AG04450 (cell line): Measurements from ENCODE around the gene RPS6KC1. TPM values are rescaled to one million over a fixed set of nuclear protein-coding genes. Genes with fewer than 3 reads are reported as not detected.
"Not testable (repeated sequence)": the region's sequence is repeated elsewhere in the genome, so short reads cannot be mapped to it uniquely, and the experiment has no call there.

ENCODE experiments used
- CTCF ChIA-PET: fragments of 300-600, 350-600 bp; formaldehyde crosslinking; extraction: SDS; loops from one replicate; lab custom pipeline; 2022; ENCODE audit warnings: antibody characterized with exemption, inconsistent platforms; lab: Charles Lee
- POLR2A ChIA-PET: fragments of 350-600 bp; formaldehyde crosslinking; extraction: SDS; loops from one replicate; lab custom pipeline; 2021; ENCODE audit warnings: antibody characterized with exemption, inconsistent platforms; lab: Yijun Ruan, JAX
- DNase-seq: peaks from one replicate; pipeline ENCODE4 v3.0.0-alpha.2; 2011; ENCODE audit warnings: low read depth, low spot score
- H3K27ac ChIP-seq: one replicate; pipeline ENCODE4 v1.5.1; 2012; ENCODE audit warnings: low read depth, low read length, control low read depth
- H3K27me3 ChIP-seq: one replicate; pipeline ENCODE4 v1.6.0; 2012; ENCODE audit warnings: low read length; ENCODE audit not compliant: control insufficient read depth, insufficient read depth
- H3K4me3 ChIP-seq: 2 replicates; pipeline ENCODE4 v1.5.1; 2011; ENCODE audit warnings: mild to moderate bottlenecking, low read depth, low read length, control low read depth
- H3K9me3 ChIP-seq: 2 replicates; pipeline ENCODE4 v1.5.1; 2012; ENCODE audit warnings: low read length; ENCODE audit not compliant: control insufficient read depth, insufficient read depth
- polyA plus RNA-seq: library from polyadenylated mRNA; depleted of rRNA; stranded (reverse); fragments of >200 nt; gene quantifications from 2 replicates; pipeline ENCODE4 v1.2.3, GENCODE V29; 2011; rRNA removed
- TF ChIP-seq, protein P1 (sequence below): IDR thresholded peaks from 2 replicates; pipeline ENCODE4 v1.5.1; 2011; ENCODE audit warnings: low read depth, low read length, control low read depth, inconsistent platforms

The RPS6KC1 gene
- polyA plus RNA-seq, 1 experiment = 25.3 TPM

DNA sequence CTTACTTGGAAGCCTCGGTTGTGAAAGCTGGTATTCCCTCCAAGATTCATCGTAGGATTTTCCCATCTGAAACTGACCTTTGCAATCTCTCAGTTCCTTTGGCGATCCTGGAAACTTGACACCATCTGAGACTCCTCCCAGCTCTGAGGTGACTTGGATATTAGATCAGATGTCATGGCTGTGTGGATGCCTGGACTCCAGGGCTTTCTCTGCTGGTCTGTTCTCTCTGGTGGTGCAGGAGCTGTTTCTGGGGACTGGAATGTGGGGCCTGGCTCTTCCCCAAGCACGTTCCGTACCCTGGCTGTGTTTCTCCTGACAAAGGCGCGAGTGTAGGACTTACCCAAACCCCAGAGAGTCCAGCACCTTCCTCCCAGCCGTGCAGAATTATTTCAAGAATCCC, 252.2 kb downstream of the RPS6KC1 start:
- CTCF ChIA-PET = interaction anchor here (0.6 kb wide), 1 partner anchor 10 kb away, joined by 3 read pairs; no protein-coding TSS in a partner anchor
- no peak for DNase-seq

DNA sequence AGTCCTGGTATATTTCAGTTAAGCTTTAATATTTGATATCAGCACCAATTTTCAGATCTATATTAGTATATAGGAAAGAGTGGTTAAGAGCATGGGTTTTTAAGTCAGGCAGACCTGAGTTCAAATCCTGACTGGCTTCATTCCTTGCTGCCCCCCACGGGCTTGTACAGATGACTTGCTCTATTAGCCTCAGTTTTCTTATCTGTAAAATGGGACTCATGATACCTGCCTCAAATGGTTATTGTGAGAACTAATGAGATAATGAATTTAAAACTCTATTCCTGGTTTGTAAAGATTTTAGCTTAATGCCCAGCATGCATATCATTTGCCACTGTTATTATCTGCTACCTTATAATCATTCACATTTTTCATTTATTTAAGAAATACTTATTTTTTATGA, 264.5 kb downstream of the RPS6KC1 start:
- H3K4me3 ChIP-seq = no peak overlapping the region
- TF ChIP-seq, protein P1, sequence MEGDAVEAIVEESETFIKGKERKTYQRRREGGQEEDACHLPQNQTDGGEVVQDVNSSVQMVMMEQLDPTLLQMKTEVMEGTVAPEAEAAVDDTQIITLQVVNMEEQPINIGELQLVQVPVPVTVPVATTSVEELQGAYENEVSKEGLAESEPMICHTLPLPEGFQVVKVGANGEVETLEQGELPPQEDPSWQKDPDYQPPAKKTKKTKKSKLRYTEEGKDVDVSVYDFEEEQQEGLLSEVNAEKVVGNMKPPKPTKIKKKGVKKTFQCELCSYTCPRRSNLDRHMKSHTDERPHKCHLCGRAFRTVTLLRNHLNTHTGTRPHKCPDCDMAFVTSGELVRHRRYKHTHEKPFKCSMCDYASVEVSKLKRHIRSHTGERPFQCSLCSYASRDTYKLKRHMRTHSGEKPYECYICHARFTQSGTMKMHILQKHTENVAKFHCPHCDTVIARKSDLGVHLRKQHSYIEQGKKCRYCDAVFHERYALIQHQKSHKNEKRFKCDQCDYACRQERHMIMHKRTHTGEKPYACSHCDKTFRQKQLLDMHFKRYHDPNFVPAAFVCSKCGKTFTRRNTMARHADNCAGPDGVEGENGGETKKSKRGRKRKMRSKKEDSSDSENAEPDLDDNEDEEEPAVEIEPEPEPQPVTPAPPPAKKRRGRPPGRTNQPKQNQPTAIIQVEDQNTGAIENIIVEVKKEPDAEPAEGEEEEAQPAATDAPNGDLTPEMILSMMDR = no peak
- no peaks in the 10 kb centered on the region for H3K27me3 ChIP-seq
- no peak for DNase-seq
- H3K27ac ChIP-seq = no peak overlapping the region
- ChIA-PET CTCF (interaction anchor here (0.7 kb wide), 1 partner anchor 347 kb away, joined by 3 read pairs; no protein-coding TSS in a partner anchor), POLR2A (no interaction called here)
- no peaks in the 10 kb centered on the region for H3K9me3 ChIP-seq

More for the DNA sequence above, 252.2 kb downstream of the RPS6KC1 start:
- Histone ChIP-seq H3K4me3 (no peak overlapping the region), H3K27ac (no peak overlapping the region), H3K9me3 (no peaks in the 10 kb centered on the region), H3K27me3 (no peaks in the 10 kb centered on the region)
- POLR2A ChIA-PET = no interaction called here
- TF ChIP-seq, protein P1 = no peak

DNA sequence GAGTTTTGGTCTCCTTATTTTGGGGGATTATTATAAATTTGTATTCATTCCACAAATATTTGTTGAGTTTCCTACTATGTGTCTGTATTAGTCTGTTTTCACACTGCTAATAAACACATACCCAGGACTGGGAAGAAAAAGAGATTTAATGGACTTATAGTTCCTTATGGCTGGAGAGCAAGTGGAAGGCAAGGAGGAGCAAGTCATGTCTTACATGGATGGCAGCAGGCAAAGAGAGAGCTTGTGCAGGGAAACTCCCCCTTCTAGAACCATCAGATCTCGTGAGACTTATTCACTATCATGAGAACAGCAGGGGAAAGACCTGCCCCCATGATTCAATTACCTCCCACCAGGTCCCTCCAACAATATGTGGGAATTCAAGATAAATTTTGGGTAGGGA, 267.4 kb downstream of the RPS6KC1 start:
- DNase-seq, H3K27ac ChIP-seq, H3K9me3 ChIP-seq, CTCF ChIA-PET, H3K4me3 ChIP-seq, H3K27me3 ChIP-seq, POLR2A ChIA-PET: not testable (repeated sequence)

DNA sequence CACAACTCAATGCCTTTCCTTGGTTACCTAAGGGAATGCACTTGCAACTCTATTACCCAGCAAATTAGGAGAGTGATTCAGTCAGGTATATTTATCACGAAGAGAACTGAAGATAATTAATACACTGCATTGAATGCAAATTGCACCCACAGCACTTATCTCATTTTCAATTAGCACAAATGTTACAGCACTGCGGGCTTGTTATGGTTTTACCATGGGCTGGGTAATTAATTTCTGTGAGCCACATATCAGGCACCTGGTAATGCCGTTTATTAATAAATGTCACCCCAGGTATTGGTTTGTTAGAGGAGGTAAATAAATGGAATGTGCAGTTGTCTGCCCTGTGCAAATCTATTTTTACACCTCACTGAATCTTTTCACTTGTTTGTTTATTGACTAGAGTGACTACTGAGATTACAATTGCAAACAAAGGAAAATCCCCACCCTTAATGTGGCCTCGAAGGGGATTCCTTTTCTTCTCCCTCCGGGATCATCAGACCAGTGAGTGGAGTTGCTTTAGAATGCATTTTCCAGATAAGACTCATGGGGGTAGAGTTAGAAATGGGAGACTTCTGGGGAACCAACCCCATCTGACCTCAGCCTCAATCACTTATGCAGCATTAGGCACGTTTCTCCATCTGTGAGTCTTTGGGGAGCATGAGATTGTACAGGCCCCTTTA, 269.3 kb downstream of the RPS6KC1 start:
- CTCF ChIA-PET = no interaction called here
- Histone ChIP-seq H3K27me3 (no peaks in the 10 kb centered on the region), H3K9me3 (no peaks in the 10 kb centered on the region), H3K4me3 (no peak overlapping the region), H3K27ac (no peak overlapping the region)
- no peak for DNase-seq
- POLR2A ChIA-PET = no interaction called here
- TF ChIP-seq, protein P1 = no peak

Other genes with a start within 250 kb of the RPS6KC1 start
- gene SPATA45, start 203.6 kb upstream of the RPS6KC1 start, polyA plus RNA-seq = not detected in 2 replicates
- gene FLVCR1, start 193.0 kb upstream of the RPS6KC1 start, polyA plus RNA-seq = 2.0 and 2.3 TPM in 2 replicates
- 4.2 and 5.9 TPM in 2 replicates for gene VASH2, start 100.7 kb upstream of the RPS6KC1 start, polyA plus RNA-seq
- gene ANGEL2, start 35.4 kb upstream of the RPS6KC1 start, polyA plus RNA-seq = 25.1 and 30.6 TPM in 2 replicates